HEK293T (cell line): Measurements from ENCODE around the gene COQ9.

ENCODE experiments used
- SP1 ChIP-seq: fragments of 450-650 bp; IDR thresholded peaks from 2 replicates; pipeline ENCODE4 v1.6.1; 2017
- SUZ12 ChIP-seq: fragments of 450-650 bp; IDR thresholded peaks from 2 replicates; pipeline ENCODE4 v1.6.1; 2016; ENCODE audit warnings: mild to moderate bottlenecking

- no peak for TF ChIP-seq SP1
- no peak for TF ChIP-seq SUZ12
Measured at GRCh38 chr16:57478396-57479204, 31.3 kb downstream of the COQ9 start.
